Measurements from ENCODE around the gene PWWP2B.

Gene PWWP2B

DNA sequence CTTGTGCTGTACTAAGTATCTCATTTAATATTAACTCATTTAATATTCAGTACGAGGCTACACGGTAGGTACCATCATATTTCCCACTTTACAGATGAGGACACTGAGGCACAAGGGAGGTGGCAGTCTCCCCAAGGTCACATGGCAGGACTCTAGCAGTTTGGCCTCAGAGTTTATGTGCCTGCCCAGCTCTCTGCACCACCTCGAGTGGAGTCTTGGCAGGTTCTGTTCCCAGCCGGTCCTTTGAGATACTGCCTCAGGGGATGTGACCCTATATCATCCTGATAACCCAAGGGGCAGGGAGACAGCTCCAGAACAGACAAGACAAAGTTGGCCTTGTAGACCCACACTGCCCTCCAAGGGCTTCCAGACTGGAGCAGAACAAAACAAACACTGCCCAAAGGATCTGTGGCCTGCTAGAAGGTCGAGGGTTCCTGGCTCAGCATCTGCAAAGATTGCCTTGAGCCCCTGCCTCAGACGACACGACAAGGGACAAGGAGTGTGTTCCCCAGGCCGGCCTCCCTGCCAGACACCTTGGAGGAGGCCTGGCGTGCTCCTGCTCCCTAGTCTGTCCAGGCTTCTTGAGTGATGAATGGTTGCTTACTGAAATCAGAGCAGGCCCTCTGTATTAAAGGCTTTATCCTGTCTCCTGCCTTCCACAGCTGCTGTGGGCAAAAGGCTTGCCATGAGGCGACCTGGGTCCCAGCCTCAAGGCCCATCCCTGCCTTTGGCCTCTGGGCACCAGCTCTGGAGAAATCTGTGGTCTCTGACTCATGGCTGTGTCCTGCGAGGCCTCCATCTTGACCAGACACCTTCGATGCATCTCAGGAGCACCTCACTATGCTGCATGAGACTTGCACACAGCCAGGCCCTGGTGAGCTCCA, 3.9 kb upstream of the PWWP2B start:
- Histone ChIP-seq H3K9me3 (ENCODE audit: control insufficient read depth, insufficient read depth, low read length) (no peaks in the 10 kb centered on the region), H3K27me3 (ENCODE audit: control insufficient read depth, insufficient read depth, low read length) (no peaks in the 10 kb centered on the region), H3K36me3 (ENCODE audit: control insufficient read depth, insufficient read depth, low read length) (no peaks in the 10 kb centered on the region), H3K9ac (ENCODE audit: low read depth, low read length) (no peak overlapping the region), H3K4me1 (ENCODE audit: control insufficient read depth, insufficient read depth, low read length) (no peaks in the 10 kb centered on the region), H3K4me3 (ENCODE audit: low read depth, low read length) (no peak overlapping the region)

DNA sequence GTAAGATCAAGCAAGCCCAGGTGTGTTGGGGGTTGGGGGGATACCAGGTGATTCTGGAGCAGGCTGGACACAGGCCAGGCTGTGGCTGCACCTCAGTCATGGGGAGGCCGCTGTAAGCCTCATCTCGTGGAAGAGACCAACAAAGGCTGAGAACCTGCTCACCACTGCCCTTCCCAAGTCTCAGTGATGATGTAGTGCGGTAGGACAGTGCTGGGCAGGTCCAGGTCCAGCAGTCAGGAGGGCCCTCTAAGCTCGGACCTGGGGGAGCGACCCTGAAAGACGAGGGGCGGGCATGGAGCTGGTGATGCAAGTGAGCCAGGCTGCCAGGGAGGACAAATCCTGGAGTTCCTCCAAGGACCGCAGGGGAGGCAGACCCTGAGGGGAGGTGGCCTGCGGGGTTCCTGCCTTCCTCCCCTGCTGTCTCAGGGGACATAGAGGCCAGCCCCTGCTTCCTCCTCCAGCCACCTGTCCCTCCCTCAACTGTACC, 3.3 kb upstream of the PWWP2B start:
- H3K36me3 ChIP-seq (ENCODE audit: control insufficient read depth, insufficient read depth, low read length) = no peaks in the 10 kb centered on the region
- no peaks in the 10 kb centered on the region for H3K27me3 ChIP-seq (ENCODE audit: control insufficient read depth, insufficient read depth, low read length)
- H3K4me3 ChIP-seq (ENCODE audit: low read depth, low read length) = no peak overlapping the region
- no peaks in the 10 kb centered on the region for H3K9me3 ChIP-seq (ENCODE audit: control insufficient read depth, insufficient read depth, low read length)
- H3K4me1 ChIP-seq (ENCODE audit: control insufficient read depth, insufficient read depth, low read length) = no peaks in the 10 kb centered on the region
- no peak overlapping the region for H3K9ac ChIP-seq (ENCODE audit: low read depth, low read length)

DNA sequence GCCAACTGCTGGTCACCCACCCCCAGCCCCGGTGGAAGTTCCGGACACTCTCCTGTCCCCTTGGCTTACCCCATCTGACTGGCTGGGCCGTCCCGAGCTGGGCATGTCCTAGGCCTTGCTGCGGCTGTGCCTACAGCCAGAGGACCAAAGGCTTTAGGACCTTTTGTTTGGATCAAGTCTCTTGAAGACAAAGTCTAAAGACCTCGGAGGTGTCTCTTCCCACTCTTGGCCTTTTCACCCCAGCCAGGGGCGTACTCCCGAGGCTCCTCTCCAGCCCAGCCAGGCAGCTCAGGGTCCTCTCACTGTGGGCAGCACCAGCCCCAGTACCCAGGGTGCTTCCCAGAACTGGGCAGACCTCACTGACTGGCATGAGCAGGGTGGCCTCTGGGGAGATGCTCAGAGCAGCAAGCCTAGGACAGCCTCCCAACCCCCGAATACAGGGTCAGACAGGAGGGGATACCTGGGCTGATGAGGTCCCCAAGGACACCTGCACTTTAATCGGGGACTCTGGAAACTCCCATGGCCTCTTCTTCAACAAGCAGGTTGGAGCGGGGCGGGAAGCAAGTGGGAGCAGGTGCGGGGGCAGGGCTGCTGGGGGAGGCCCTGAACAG, 2.7 kb upstream of the PWWP2B start:
- Histone ChIP-seq H3K36me3 (ENCODE audit: control insufficient read depth, insufficient read depth, low read length) (no peaks in the 10 kb centered on the region), H3K4me3 (ENCODE audit: low read depth, low read length) (no peak overlapping the region), H3K9me3 (ENCODE audit: control insufficient read depth, insufficient read depth, low read length) (no peaks in the 10 kb centered on the region), H3K27me3 (ENCODE audit: control insufficient read depth, insufficient read depth, low read length) (no peaks in the 10 kb centered on the region), H3K4me1 (ENCODE audit: control insufficient read depth, insufficient read depth, low read length) (no peaks in the 10 kb centered on the region), H3K9ac (ENCODE audit: low read depth, low read length) (no peak overlapping the region)

GRCh38 chr10:132394936-132395703, 1.9 kb upstream of the PWWP2B start:
- H3K4me1 ChIP-seq (ENCODE audit: control insufficient read depth, insufficient read depth, low read length) = no peaks in the 10 kb centered on the region
- H3K36me3 ChIP-seq (ENCODE audit: control insufficient read depth, insufficient read depth, low read length) = no peaks in the 10 kb centered on the region
- no peak overlapping the region for H3K4me3 ChIP-seq (ENCODE audit: low read depth, low read length)
- no peaks in the 10 kb centered on the region for H3K27me3 ChIP-seq (ENCODE audit: control insufficient read depth, insufficient read depth, low read length)
- H3K9ac ChIP-seq (ENCODE audit: low read depth, low read length) = no peak overlapping the region
- no peaks in the 10 kb centered on the region for H3K9me3 ChIP-seq (ENCODE audit: control insufficient read depth, insufficient read depth, low read length)

- peak overlapping the region; percentile 22 for H3K4me3 ChIP-seq (ENCODE audit: low read depth, low read length)
- H3K27me3 ChIP-seq (ENCODE audit: control insufficient read depth, insufficient read depth, low read length) = no peaks in the 10 kb centered on the region
Observed at GRCh38 chr10:132395704-132396493, 1.1 kb upstream of the PWWP2B start.

DNA sequence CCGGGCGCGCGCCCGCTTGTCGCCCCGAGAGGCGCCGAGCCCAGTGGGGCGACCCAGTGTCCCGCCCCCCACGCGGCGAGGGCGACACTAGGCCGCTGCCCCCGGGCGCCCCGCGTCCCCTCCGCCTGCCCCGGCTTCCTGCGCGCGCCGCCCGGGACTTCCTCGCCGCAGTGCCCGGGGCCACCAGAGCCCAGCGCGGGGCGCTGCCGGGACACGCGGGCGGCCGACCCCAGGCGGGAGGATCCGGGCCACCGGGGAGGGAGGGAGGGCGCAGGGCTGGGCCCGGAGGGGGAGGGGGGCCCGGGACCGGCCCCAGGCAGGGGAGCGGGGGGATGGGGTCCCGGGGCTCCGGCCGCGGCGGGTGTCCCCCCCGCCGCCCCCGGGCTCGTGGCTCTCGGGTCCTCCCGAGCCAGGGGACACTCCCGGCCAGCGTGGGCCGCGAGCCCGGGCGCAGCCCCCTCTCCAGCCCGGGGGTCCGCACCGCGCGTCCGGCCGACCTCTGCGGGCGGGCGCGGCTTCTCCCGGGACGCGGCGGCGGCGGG, 435 bp upstream of the PWWP2B start:
- no peaks in the 10 kb centered on the region for H3K9me3 ChIP-seq (ENCODE audit: control insufficient read depth, insufficient read depth, low read length)
- no peaks in the 10 kb centered on the region for H3K4me1 ChIP-seq (ENCODE audit: control insufficient read depth, insufficient read depth, low read length)
- no peak overlapping the region for H3K9ac ChIP-seq (ENCODE audit: low read depth, low read length)
- no peak overlapping the region for H3K4me3 ChIP-seq (ENCODE audit: low read depth, low read length)
- H3K27me3 ChIP-seq (ENCODE audit: control insufficient read depth, insufficient read depth, low read length) = no peaks in the 10 kb centered on the region
- H3K36me3 ChIP-seq (ENCODE audit: control insufficient read depth, insufficient read depth, low read length) = no peaks in the 10 kb centered on the region

More at GRCh38 chr10:132395704-132396493, 1.1 kb upstream of the PWWP2B start:
- Histone ChIP-seq H3K36me3 (ENCODE audit: control insufficient read depth, insufficient read depth, low read length) (no peaks in the 10 kb centered on the region), H3K4me1 (ENCODE audit: control insufficient read depth, insufficient read depth, low read length) (no peaks in the 10 kb centered on the region), H3K9ac (ENCODE audit: low read depth, low read length) (no peak overlapping the region), H3K9me3 (ENCODE audit: control insufficient read depth, insufficient read depth, low read length) (no peaks in the 10 kb centered on the region)

DNA sequence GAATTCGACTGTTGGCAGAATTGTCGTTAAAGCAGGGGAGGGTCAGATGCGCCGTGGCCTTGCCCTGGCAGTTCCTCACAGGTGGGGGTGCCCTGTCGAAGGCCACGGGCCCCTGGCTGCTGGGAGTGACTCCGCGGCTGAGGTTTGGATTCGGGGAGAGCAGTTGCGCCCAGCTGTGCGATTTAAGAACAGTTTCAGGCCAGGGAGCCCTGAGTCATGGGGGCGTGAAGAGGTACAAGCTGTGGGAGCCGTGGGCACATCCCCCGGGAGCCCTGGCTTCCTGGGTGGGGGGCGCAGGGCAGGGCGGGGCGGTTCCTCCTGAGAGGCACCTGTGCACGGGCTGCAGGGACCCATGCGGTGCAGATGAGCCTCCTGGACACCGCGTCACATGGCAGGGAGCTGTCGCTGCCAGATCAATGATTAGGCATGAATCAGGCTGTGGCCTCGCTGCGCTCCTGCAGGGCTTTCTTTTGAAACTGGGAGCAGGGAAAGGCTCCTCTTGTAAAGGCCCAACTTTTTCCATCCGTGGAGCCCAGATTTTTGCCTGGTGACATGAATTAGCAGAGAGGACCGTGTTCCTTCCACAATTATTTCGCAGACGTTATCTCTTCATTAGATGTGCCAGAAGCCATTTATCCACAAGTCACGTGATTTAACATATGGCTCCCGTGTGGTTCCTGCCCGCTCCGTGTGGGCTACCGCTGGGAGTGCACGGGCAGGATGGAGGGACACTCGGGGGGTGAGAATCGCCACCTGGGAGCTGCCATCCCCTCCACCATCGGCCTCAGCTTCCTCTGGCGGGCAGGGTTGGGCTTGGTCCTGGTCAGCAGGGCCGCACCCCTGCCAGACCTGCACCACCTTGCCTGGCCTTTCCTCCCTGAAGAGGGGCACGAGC, 918 bp downstream of the PWWP2B start:
- H3K9ac ChIP-seq (ENCODE audit: low read depth, low read length) = no peak overlapping the region
- H3K27me3 ChIP-seq (ENCODE audit: control insufficient read depth, insufficient read depth, low read length) = no peaks in the 10 kb centered on the region
- H3K9me3 ChIP-seq (ENCODE audit: control insufficient read depth, insufficient read depth, low read length) = no peaks in the 10 kb centered on the region
- H3K4me1 ChIP-seq (ENCODE audit: control insufficient read depth, insufficient read depth, low read length) = no peaks in the 10 kb centered on the region
- H3K36me3 ChIP-seq (ENCODE audit: control insufficient read depth, insufficient read depth, low read length) = no peaks in the 10 kb centered on the region
- H3K4me3 ChIP-seq (ENCODE audit: low read depth, low read length) = peak overlapping the region; percentile 8

DNA sequence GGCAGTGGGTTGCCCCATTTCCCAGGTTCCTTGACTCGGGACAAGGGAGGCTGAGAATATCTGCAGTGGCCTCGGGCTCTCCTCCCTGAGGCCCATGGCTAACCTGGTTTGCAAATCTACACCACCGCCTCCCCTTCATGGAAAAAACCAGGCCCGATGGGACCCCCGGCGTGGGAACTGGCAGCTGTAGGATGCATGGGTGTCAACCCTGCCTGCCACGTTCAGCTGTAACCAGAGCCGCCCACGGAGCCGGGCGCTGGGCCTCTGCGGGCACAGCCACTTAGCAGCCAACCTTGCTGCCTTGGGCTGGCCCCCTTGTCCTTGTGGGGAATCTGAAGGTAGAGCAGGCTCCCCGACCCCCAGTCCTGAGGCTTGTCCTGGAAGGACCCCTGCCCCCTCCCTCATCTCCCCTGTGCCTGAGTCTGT, 1.6 kb downstream of the PWWP2B start:
- Histone ChIP-seq H3K4me3 (ENCODE audit: low read depth, low read length) (no peak overlapping the region), H3K9me3 (ENCODE audit: control insufficient read depth, insufficient read depth, low read length) (no peaks in the 10 kb centered on the region), H3K27me3 (ENCODE audit: control insufficient read depth, insufficient read depth, low read length) (no peaks in the 10 kb centered on the region), H3K4me1 (ENCODE audit: control insufficient read depth, insufficient read depth, low read length) (no peaks in the 10 kb centered on the region), H3K9ac (ENCODE audit: low read depth, low read length) (no peak overlapping the region), H3K36me3 (ENCODE audit: control insufficient read depth, insufficient read depth, low read length) (no peaks in the 10 kb centered on the region)

DNA sequence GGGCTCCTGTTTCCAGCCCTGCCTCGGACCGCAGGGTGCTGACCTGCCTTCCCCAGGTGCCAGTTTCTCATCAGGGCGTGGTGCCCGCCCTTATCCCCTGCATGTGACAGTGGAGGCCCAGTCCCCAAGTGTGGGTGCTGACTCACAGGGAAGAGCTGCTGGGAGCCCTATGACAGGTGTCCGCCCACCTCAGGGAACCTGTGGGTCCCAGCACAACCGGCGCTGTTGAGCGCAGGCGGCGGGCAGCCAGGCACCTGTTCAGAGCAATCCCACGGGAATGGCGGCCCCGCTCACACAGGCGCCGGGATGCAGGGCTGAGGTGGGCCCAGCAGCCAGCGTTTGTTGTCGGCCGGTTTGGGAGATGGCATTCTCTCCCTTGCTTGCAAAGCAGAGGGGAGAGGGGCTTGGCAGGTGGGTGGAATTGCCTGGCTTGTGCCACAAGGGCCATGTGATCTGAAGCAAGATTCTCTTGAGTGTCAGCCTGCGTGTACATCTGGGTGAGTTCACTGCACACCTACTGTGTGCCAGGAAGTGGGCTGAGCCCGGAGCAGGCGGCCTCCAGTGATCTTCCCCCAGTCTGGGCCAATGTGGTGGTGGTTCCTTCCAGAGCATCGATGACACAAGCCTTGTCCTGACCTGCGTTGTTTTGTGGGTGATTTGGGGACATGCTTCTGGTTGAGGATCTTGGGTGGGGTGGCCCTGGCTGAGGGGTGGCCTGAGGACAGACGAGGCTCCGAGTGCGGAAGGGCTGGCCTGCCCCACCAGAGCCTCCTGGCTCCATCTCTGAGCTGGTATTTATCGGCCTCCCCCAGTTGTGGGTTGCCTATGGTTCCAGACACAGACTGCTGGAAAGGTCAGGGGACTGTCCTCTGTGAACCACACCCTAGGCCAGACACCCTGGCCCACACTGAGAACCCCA, 2.4 kb downstream of the PWWP2B start:
- H3K9ac ChIP-seq (ENCODE audit: low read depth, low read length) = no peak overlapping the region
- no peaks in the 10 kb centered on the region for H3K27me3 ChIP-seq (ENCODE audit: control insufficient read depth, insufficient read depth, low read length)
- H3K9me3 ChIP-seq (ENCODE audit: control insufficient read depth, insufficient read depth, low read length) = no peaks in the 10 kb centered on the region
- H3K36me3 ChIP-seq (ENCODE audit: control insufficient read depth, insufficient read depth, low read length) = no peaks in the 10 kb centered on the region
- H3K4me1 ChIP-seq (ENCODE audit: control insufficient read depth, insufficient read depth, low read length) = no peaks in the 10 kb centered on the region
- no peak overlapping the region for H3K4me3 ChIP-seq (ENCODE audit: low read depth, low read length)
